ENCODE results near the gene EHBP1.

EHBP1 gene

DNA sequence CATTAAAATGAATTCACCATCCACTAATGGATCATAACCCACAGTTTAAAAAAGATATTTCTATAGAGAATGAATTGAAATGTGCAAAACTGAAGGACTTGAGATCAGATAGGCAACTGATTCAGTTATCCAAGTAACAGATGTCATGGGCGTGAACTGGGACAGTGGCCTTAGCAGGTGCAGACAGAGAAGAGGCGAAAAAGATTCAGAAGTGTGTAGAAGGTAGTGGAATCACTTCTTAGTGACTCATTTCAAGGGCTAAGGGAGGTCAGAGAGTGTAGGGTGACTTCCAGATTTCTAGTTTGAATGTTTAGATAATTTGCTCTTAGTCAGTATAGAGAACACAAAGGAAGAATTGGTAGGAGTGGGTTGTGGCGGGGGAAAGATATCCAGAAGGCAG lies 79.7 kb downstream of the EHBP1 start:
- no peak for DNase-seq (ENCODE audit: low spot score)

DNA sequence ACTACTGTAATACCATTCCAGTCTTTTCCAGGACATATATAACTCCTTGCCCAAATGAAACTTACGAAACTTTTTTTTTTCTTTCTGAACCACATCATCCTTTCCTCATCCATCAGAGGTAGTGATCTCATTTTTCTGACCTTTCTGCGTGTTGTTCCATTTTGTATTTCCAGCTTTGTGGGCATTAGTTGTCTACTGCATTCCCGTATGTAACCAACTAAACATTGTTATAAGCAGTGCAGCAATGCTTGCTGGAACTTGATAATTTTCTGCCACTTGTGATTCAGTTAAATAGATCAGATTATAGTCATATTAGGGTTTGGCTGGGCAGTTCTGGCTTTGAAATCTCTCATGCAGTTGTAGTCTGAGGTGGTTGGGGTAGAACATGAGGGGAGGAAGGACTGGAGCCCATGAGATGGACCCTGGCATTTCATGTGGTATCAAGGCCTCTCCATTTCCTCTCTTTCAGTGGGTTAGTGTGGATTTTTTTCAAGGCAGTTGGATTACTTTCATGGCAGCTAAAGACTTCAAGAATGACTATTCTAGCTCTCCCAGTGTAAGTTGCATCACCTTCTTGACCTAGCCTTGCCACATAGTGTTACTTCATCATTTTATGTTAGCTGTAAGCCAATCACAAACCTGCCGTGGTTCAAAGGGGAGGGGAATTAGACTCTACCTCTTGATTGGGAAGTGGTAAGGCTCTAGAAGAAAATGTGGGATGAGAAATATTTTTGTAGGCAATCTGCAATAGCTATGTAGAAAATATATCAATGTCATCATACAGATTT lies 80.5 kb downstream of the EHBP1 start:
- DNase-seq (ENCODE audit: low spot score): no peak

DNA sequence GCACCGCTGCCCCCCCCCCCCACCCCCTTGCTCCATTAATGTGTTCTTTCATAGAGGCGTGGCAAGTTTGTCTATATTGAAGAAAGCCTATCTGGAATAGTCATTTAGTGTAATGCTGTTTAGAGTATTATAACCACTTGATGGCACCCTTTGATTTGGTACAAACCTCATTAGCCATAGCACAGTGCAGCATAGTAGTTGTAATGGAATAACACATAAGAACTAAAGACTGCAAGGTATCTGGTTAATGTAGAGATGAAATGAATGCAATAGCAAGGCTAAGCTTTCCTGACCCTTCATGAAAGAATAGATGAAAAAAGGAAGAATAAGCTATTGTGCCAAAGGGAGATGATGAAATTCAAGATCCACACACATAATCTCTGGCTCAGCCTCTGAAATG lies 81.9 kb downstream of the EHBP1 start:
- peak; percentile 29 for DNase-seq (ENCODE audit: low spot score)

DNA sequence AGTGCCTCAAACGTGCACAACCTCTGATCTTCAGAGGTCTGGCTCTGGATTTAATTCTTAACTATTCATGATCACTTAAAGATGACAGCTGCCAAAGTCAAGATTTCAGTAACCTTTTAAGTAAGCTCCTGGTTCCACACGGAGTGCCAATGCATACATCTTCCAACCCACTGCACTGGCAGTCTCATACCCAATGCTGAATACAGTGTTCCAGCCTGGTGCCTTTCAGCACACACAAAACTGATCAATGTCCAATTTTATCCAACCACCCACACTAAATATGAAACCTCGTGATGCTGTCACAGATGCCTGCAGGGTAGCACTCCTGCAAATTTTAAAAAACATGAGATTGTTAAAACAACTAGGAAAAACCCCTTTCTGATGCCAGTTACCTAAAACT lies 84.0 kb downstream of the EHBP1 start:
- no peak for DNase-seq (ENCODE audit: low spot score)

DNA sequence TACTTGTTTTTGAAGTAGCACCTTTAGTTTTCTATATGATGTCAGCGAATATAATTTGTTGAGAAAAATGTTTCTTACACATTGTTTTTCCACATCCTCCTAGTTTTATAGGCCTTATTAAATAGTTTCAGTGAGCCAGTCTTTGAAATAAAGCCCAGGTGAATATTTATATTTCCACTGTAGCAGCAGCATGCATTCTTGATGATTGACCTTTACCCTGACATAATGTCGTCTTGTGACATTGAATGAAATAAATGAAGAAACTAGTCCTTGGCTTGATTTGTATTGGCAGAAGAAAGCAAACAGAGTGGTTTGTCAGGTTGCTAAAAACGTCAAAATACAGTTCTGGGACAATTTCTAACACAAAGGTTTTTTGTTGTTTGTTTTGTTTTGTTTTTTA lies 84.4 kb downstream of the EHBP1 start:
- no peak for DNase-seq (ENCODE audit: low spot score)

DNA sequence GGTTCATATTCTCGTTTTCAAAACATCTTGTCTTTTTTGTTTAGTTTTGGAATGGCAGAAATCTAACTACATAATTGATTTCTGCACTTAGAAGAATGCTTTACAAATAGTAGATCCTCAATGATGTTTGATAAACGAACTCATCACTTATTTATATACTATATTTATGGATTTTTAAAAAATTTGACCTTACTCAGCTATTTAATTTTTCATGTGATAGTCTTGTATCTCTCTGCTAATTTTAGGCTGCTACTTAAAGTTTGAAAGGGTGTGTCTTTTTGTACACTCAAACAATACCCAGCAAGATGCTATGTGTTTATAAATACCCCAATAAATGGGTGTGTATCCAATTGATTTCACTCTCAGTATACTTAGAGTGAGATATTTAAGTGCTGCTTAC lies 86.9 kb downstream of the EHBP1 start:
- DNase-seq (ENCODE audit: low spot score): no peak

DNA sequence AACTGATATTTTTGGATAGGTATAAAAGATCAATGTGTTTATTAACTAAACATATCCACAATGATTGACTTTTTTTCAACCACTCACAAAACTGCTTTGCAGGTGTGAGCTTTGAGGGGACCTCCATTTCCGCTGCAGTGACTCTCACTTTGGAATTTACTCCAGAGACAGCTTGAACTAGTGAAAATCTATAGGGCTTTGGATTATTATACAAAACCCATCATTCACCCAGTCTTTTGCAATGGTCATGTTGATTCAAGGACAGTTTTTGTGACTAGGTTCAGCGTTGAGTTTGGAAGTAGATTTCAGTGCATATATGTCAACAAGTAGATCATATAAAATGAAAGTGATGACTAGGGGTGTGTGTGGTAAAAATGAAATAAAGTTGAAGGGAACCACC lies 87.7 kb downstream of the EHBP1 start:
- DNase-seq (ENCODE audit: low spot score): no peak

DNA sequence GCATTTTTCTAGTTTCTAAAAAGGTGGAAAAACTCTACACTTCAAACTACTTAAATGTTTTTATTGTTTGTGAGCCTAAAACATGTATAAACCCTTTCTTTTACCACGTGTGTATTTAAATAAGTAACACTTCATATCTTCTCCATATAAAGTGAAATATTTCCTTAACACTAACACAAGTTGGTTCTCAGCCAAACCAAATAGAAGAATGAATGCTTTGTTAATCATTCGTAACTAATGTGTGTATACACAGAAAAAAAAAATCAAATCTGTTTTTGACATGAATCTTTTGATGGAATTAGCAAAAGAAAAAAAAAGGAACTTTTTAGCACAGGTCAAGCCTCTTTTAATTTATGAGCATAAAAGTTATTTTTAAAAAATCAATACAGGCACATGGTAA lies 89.3 kb downstream of the EHBP1 start:
- DNase-seq (ENCODE audit: low spot score): no peak

DNA sequence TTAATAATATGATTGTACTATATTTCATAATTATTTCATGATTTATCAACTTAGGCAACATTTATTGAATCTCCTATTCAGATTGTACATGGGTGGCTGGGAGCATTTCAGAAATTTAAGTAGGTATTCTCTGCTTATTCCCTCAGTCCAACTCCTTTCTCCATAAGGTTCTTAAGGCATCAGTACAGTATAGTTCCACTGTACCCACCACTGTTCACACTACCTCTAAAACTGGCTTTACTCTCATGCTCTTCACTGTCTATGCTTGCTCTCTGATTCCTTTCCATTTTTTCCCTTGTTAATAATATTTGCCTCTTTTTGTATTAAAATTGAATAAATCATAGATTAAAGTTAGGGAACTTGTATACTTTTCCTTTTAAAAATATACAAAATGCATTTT lies 89.8 kb downstream of the EHBP1 start:
- DNase-seq (ENCODE audit: low spot score): no peak

DNA sequence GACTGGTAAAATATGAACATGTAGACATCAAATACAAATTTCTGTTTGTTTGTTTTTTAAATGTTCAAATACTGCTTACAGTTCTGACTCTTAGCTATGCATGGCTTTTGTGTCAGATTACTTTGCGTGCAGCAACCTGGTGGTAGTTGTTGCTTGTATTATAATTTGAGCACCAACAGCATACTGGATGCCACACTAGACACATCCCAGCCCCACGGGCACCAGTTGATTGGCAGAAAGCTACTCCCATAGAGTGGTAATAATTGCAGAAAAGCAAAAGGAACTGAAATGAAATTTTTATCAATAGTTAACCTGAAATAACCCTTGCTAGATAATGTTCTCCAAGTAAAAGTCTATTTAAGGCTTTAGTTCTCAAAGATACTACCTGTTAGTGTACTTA lies 91.6 kb downstream of the EHBP1 start:
- no peak for DNase-seq (ENCODE audit: low spot score)

DNA sequence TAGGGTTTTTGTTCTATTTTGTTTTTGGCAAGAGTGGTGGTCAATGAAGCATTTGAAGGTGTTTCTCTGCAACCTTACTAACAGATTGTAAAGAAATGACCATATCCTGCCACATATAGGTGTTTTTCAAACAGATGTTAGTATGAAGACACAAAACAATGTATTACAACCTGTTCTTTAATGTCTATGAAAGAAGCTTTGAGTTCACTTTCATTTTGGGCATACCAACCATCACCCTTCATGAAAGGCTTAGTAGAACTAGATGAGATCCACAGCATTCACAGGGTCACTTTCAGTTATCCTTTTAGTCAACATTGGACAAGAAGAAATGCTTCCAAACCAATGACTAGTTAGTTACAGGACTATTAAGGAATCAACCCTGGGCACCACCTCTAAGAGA lies 95.1 kb downstream of the EHBP1 start:
- no peak for DNase-seq (ENCODE audit: low spot score)

DNA sequence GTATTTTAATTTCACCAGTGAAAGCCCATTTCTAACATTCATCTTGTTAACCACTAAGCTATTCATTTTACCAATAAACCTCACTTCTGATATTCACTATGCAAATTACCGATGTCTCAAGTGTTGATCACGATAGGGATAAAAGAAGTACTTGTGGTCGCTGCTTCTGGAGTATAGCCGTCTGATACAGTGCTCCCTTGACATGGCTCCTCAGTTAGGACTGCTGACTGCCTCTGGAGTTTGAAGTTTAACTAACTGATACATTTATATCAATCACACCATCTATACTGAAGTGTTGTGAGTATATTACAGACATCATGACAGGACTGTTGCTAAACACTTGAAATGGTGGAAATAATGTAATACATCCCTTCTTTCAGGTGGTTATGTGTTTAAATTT lies 95.6 kb downstream of the EHBP1 start:
- DNase-seq (ENCODE audit: low spot score): no peak

DNA sequence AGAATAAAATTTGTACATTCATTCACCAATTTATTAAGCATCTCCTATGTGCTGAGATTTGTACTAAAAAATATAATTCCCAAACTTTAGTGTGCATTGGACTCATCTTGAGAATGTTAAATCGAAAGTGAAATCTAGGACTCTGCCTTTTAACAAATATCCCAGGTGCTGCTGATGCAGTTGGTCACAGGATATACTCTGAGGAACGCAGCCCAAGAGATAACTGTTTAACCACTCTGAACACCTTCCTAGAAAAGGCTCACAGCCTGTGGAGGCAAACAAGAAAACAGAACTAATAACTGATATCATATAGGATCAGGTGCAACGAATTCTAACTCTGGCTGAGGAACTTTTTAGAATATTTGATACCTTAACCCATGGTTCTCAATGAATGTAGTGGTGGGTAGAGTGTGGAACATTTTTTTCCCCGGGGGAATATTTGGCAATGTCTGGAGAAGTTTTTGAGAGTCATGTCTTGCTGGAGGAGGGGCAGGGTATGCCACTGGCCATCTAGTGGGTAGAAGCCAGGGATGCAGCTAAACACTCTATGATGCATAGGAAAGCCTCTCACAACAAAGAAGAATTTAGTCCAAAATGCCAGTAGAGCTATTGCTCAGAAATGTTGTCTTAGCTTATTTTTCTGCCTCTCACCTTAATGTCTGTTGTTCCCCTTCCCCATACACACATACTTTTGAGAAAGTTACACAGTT lies 96.5 kb downstream of the EHBP1 start:
- no peak for DNase-seq (ENCODE audit: low spot score)

DNA sequence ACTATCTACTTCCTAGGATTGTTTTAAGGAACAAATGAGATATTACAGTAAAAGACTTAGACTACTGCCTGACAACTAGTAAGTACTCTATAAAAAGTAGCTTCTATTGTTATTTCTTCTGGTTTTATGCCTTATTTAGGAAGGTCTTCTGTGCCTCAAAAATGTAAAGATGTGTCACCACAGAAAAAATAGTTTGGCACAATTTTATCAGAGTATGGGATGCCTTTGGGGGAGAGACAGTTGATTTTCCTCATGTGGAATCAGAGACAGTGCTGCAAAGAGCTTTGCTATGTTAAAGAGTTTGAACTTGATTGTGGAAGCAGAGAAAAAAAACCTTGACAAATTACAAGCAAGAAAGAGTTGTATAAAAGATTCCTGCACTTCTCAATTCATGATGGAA lies 98.4 kb downstream of the EHBP1 start:
- no peak for DNase-seq (ENCODE audit: low spot score)

DNA sequence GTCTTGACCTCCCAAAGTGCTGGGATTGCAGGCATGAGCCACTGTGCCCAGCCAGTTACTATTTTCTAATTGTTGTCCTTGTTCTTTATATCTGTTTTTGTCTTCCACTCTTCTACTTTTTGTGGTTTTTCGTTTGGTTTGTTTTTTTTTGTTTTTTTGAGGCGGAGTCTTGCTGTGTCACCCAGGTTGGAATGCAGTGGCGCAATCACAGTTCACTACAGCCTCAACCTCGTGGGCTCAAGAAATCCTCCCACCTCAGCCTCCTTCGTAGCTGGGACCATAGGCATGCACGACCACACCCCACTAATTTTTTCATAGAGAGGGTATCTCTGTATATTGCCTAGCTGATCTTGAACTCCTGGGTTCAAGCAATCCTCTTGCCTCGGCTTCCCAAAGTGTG lies 100.7 kb downstream of the EHBP1 start:
- DNase-seq (ENCODE audit: low spot score): no peak

DNA sequence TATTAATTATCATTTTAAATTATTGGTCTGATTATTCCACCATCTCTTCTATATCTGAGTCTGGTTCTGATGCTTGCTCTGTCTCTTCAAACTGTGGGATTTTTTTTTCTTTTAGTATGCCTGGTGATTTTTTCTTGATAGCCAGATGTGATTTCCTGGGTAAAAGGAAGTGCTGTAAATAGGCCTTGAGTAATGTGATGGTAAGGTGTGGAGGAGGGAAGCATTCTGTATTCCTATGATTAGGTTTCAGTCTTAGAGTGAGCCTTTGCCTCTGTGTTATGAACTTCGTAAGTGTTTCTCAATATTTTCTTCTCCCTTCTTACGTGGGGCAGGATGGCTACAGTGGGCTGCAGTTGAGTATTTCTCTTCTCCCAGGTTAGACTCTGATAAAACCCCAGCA lies 103.0 kb downstream of the EHBP1 start:
- no peak for DNase-seq (ENCODE audit: low spot score)

DNA sequence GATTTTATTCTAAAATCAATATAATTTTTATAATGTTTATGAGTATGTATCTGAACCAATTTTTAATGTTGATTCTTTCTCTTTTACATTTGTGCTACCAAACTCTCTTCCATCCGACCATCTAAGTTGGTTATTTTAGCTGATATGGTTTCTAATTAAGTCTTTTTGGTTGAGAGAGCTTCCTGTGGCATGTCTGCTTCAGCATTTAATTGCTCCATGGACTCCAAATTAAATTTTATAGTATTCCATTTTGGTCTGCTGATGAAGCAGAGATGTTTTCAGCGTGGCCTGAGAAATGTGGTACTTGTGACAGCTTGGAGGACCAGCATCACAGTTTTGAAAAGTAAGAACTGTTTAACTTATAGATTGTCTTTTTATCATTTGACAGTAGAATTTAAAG lies 105.6 kb downstream of the EHBP1 start:
- no peak for DNase-seq (ENCODE audit: low spot score)

DNA sequence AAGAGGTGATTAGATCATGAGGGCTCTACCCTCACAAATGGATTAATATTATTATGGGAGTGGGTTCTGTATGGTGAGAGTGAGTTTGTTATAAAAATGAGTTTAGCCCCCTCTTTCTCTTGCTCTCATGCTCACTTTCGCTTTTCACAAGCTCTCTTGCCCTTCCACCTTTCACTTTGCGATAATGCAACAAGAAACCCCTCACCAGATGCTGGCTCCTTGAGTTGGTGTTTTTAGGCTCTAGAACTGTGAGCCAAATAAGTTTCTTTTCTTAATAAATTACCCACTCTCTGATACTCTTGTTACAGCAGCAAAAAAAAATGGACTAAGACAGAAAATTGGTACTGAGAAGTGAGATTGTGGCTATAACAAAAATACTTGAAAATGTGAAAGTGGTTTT lies 106.5 kb downstream of the EHBP1 start:
- no peak for DNase-seq (ENCODE audit: low spot score)

DNA sequence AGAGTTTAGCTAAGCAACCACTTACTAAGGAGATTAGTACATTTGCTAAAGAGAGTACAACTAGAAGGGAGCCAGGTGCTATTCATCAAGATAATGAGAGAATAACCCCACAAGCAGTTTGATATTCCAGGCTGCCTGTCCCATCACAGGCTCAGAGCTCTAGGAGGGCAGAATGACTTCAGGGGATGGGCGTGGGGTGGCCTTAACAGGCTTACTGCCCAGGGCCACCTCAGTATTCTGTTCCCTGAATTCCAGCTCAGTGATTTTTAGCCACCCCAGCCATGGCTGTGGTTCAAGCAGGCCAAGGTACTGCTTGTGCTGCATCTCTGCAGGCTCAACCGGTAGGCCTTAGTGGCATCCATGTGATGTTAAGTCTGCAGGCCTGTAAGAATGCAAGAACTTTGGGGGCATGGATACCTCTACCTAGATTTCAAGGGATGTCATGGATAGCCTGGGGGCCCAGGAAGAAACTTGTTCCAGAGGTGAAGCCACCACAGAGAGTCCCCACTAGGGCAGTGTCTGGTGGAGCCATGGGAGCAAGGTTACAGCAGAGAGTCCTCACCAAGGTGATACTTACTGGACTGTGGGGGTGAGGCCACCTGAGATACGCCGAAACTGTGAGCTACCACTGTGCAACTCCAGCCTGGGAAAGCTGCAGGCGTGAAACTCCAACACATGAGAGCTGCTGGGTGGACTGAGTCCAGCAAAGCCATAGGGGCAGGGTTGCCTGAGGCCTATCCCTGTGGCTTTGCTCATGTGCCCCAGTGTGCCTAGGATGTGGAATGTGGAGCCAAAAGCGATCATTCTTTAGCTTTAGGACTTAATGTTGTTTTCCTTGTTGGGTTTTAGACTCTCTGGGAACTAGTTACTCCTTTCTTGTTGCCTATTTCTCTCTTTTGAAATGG lies 107.7 kb downstream of the EHBP1 start:
- DNase-seq (ENCODE audit: low spot score): no peak

DNA sequence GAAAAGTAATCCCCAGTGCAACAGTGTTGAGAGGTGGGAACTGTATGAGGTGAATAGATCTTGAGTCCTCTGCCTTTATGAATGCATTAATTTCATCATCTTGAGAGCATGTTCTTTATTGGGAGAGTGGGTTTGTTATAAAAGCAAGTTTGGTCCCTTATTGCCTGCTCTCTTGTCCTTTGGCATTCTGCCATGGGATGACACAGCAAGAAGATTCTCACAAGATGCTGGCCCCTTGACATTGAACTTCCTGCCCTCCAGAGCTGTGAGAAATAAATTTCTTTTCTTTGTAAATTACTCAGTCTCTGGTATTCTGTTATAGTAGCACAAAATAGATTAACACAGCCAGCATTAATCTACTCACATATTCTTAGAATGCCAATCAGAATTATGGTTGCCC lies 108.6 kb downstream of the EHBP1 start:
- no peak for DNase-seq (ENCODE audit: low spot score)

DNA sequence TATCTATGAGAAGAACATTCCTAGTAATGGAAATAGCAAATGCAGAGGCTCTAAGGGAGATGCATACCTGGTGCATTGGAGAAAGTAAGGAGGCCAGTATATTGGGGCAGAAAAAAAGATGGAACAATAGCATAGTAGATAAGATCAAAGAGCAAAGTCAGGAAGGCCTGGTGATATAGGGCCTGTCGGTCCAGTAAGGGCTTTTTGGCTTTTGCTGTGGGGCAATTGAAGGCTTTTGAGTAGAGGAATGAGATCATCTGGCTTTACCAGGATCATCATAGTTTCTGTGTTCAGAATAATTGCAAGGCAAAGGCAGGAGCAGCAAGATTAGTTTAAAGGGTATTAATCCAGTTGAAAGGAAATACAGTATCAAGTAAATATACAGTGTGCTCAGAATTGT lies 111.8 kb downstream of the EHBP1 start:
- DNase-seq (ENCODE audit: low spot score): no peak

DNA sequence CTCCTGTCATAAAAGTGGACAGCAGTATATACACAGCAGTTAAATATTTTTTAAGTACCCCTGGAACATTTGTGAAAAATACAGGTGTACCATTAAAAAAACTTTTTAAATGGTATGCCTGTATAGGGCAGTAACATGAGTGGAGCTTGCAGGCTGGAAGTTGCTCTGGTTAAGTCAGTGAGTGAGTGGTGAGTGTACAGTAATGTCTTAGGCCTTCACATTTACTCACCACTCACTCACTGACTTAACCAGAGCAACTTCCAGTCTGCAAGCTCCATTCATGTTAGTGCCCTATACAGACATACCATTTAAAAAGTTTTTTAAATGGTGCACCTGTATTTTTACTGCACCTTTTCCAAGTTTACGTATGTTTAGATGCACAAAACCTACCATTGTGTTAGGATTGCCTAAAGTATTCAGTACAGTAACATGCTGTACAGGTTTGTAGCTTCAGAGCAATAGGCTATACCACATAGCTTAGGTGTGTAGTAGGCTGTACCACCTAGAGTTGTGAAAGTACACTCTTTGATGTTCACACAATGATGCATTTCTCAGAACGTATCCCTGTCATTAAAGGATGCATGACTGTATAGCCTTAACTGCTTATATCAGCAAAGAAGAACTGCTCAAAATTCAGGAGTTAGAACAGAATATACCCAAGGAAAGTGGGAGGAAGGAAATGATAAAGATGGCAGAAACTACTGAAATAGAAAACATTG lies 112.6 kb downstream of the EHBP1 start:
- no peak for DNase-seq (ENCODE audit: low spot score)
